NCI-H1694 treated with DMSO at 0.1 percent for 48 hours (cell line): ENCODE data around the gene CHAT.

Source experiments
- DNase-seq: peaks from one replicate; lab custom pipeline; 2025; lab: John Stamatoyannopoulos, UW

Gene CHAT

DNA sequence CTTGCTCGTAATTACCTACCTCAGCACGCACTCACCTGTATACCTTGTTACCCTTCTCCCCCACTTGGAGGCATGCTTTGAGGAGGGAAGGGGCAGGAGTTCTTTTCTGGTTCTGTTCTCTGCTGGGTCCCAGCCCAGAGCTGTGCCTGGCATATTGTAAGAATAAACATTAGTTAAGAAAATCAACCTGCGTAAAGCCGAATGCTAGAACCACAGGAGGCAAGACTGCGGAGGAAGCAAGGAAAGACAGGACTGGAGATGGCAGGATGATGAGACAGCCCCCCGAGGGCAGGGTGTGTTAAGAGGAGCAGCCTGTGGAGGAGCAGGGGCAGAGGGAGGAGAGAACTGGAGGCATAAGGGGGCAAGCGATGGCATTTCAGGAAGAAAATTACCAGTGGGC is 75.1 kb downstream of the CHAT start:
- no peak for DNase-seq

DNA sequence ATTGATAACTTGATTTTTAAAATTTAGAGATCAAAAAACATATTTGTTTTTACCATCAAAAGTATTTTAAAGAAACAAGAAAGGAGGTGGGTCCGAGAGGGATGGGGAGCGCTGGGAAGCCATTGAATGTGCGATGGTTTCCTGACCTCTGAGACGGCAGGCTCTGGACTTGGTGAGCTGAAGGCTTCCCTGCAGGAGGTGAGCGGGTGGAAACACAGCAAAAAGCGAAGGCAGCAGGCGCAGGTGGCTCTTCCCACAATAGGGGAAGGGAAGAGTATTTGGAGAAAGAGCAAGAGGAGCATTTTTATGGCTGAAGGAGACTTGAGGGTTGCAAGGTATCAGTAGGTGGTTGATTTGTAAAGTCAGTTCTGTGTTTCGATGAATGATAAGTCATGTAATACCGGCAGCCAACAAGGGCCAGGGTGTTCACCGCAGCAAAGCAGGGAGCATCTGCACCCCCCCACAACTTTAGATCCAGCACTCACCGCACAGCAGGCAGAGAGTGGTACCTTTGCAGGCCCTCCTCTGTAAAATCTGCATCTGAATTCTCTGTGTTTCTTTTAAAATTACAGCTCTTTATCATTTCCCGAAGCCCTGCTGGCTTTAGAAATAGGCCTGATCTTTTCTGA is 76.2 kb downstream of the CHAT start:
- no peak for DNase-seq

DNA sequence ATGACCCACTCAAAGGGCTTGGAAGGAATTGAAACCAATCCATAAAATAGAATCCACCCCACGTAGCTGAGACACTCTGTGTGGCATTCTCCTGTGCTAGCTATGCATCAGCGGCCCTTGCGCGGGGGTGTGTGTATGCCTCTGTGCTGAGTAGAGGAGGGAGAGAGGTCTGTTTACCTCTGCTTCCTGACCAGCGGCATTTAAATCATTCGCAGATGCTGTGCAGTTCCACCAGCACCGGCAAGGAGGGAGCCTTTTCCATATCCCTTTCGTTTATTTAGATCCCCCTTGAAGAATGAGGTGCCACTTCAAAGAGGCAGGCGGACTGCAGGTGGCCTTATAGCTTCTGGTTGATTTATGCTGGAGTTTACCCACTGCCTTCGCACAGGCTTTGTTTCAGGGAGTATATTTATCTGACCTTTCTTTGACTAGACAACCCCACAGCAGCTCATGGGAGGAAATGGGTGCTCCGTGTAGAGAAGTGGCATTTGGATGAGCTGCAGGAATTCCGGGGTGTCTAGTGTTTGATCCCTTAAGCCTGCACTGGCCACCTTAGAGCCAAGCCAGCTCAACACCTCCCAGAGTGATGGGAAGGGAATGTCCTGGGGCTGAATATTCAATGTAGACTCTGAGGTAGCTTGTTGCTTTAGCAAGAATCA is 77.0 kb downstream of the CHAT start:
- DNase-seq = no peak

DNA sequence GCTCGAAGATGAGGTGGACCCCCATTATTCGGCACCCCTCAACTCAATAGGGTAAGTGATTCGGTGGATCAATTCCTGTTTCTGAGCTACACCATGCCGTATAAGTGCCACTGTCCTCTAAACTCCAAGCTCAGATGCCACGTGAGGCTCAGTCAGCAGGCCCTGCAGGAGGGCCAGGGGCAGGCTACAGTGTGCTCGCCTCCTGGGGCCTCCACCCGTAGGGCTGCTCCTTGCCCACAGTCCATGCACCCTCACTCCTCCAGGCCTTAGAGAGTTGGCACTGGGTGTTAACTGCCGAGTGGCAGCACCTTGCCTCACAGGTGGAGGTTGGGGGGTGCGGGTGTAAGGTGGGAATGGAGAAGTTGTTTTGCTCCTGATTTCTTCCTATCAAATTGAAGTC is 77.8 kb downstream of the CHAT start:
- no peak for DNase-seq

DNA sequence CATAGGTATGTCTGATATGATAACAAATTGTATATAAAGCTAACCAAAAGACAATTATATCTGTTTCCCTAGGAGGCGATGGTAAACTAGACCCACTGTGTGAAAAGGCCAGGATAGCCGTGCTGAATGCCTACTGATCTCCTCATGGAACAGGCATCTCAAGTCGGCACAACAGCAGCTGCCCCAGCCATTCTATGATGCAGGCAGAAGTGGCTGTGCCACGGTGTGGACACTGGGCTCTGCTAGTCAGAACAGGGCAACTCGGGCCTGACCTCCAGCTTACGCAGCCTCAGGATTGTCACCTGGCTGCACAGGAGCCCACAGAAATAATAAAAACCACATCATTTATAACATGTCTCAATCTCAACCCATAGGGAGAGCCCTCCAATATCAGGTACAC is 80.6 kb downstream of the CHAT start:
- no peak for DNase-seq

DNA sequence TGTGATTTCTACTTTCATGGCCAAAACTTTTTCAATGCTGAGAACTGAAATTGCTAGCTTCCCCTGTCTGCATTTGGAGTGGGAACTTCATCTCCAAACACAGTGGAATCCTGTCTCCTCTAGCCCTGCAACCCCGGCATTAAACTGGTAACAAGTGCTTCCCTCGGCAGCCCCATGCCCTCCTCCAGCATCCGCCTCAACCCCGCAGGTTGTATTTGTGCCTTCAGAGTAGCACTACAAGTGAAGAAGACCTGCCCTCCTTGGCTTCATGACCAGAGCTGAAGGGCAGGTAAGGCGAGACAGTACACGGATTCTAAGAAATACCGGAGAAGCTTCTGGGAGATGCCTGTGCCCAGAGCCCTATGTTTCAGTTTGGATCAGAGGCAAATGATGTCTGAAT is 82.5 kb downstream of the CHAT start:
- no peak for DNase-seq

DNA sequence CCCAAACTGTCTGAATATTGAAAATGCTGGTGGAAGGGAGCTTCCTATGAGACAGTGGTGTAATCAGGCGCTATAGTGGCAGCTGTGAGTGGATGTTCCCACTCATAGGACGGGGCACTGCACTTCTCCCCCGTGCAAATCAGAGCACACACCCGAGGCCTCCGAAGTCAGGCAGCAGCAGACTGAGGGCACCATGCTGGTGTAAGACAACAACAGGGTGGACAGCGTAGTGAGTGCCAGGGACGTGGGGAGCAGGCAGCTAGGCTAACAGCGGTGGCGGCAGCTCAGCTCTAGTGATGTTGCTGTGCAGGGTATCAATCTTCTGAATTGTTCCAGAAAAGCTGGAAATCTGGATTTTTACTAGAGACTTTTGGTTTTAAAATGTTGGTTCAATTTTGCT is 84.8 kb downstream of the CHAT start:
- DNase-seq = no peak

DNA sequence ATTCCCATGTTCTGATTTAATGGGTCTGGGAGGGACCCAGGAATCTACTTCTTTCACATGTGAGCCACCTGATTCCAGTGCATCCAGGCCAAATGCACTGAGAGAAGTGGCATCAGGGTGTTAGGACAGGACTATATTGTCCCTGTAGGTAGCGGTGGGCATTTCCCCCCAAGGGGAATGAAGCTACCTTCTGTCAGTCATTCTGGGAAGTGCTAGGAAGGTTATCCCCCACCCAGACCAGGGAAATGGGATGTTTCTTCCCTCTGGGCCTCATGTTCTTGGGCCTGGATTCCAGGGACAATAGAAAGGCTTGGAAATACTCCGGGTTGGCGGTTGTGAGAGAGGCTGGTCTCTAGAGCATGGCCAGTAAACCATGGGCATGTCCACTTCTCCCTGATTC is 86.4 kb downstream of the CHAT start:
- no peak for DNase-seq

DNA sequence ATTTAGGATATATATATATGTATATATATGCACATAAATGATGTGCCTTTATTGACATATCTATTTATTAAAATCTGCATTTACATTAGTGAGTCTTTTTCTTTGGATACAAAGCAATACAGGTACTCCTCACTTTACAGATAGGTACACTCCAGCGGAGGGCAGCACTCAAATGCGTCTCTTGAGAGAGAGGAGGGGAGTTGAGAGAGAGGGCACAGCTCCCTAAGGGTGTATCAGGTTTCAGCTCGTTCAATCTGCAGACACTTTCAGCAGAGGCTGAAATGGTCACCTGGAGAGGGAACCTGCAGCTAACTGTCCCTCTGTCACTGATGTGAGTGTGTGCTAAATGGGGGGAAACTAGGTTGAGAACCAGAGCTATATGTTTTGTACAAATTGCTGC is 87.2 kb downstream of the CHAT start:
- DNase-seq = no peak

DNA sequence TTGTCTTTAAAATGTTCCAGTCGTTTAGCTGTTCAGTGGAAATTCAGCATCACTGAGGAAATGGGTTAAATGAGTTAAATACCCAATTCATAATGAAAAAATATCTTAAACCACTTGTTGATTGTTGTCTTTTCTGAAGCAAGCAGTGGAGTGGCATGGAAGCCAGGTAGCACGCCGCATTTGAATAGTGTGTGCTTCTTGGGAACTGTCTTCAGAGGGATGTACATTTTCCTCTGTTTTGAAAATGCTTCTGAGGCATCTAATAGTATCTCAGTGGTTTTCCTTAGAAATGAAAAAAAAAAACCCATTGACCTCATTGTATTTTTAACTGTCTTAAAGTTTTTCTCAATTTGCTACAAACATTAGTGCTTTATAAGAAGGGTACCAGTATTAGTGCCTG is 93.7 kb downstream of the CHAT start:
- DNase-seq = no peak

DNA sequence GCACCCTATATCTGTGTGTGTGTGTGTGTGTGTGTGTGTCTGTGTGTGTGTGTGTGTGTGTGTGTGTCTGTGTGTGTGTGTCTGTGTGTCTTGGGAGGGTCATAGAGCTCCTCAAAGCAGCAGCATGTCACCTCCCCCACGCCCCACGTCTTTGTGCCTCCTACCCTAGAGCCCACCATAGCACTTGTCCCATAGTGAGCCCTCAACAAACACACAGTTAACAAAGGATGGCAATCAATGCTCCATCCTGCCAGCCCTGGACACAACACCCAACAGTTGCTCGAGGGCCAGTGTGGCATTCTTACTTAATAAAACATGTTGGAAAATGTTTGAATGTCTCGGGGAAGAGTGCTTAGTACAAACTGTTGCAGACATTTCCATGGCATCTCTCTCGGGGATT is 96.1 kb downstream of the CHAT start:
- no peak for DNase-seq

DNA sequence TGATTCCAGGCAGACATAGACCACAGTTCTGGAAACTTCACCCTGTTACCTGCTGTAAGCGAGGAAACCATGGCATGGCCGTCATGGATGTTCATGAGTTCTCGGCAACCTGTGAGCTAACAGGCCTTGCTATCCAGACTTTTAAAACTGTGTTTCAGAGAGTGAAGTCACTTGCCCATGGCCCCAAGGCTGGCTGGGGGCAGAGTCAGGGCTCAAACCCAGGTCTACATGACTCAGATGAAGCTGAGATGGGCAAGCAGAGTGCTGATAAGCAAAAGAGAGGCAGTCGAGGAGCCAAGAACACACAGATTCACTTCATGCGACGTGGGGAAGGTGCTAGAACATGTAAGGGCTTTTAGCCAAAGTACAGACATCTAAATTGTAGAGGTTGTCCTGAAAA is 97.1 kb downstream of the CHAT start:
- no peak for DNase-seq

DNA sequence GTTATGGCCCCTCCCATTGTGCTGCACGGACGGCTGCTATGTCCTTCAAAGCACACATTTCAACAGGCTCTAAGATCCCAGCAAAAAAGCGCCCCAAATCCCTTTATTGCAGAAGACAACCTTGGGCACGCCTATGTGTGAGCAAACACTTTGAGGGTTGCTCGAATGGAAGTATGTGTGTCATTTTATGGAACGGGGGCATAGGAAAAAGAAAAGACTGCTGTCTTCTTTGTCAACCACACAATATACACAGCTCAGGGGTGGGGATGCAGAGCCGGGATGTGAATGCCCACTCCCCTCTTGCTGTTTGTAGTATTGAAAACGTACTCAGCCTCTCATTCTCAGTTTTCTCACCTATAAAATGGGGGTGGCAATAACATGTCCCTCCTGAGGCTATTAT is 97.6 kb downstream of the CHAT start:
- DNase-seq = no peak

DNA sequence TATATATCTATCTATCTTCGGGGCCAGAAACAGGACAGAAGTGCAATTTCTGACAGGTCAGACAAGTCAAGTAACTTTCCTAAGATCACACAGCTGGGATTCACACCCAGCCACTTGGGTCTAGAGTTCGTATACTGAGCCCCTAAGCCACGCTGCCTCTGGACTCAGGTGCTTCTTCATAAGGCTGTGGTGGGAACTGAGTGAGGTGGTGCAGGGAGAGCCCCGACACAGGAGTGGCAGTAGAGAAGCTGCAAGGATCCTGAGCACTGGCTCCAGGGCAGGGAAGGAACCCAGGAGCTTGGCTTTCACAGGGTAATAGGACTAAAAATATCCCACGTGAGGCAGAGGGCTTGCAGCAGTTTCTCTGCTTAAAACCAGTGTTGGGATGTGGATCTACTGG is 99.4 kb downstream of the CHAT start:
- DNase-seq = no peak
